Measurements from ENCODE around the gene SERTAD1.
"Not testable (repeated sequence)": the region's sequence is repeated elsewhere in the genome, so short reads cannot be mapped to it uniquely, and the experiment has no call there.

Gene SERTAD1, protein sequence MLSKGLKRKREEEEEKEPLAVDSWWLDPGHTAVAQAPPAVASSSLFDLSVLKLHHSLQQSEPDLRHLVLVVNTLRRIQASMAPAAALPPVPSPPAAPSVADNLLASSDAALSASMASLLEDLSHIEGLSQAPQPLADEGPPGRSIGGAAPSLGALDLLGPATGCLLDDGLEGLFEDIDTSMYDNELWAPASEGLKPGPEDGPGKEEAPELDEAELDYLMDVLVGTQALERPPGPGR

DNA sequence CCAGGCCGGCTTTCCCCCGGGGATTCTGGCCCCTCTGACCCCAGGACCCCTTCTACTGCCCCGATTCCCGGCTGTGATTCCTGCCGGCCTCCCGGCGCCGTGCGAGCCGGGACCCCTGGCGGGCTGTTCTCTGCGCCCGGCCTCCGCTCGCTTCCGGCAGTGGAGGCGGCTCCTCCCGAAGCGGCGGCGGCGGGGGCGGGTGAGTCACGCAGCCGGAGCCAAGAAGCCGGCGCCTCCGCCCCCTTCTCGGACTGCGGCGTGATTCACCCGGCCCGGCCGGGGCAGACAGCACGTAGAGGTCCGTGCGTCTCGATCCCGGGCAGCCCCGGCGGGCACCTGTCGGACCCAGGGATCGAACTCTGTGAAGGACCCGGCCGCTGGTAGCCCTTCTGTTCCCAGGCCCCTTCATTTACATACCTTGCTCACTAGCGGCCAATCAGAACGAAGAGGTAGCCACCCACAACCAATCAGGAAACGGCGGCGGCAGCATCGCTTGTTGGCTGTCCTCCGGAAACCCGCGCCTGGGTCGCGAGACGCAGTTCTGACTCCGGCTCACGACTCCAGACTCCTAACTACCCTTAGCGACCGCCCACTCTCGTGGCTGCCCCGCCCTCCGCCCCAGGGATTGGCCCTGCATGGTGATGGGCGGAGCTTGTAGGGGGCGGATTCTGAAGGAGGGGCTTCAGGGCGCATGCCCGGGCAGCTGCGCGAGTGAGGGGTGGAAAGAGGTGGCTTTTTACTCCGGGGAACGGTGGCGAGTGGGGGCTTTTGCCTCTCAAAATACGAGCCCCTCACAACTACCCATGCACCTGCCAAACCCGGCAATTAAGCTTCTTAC is at the start of gene SERTAD1:
SERTAD1 (minus strand) TSS at position 543 of the 838 bp plus-strand sequence. CDS start 2,446 bp downstream, outside the sequence.
- DNase-seq: peak; percentile 100

DNA sequence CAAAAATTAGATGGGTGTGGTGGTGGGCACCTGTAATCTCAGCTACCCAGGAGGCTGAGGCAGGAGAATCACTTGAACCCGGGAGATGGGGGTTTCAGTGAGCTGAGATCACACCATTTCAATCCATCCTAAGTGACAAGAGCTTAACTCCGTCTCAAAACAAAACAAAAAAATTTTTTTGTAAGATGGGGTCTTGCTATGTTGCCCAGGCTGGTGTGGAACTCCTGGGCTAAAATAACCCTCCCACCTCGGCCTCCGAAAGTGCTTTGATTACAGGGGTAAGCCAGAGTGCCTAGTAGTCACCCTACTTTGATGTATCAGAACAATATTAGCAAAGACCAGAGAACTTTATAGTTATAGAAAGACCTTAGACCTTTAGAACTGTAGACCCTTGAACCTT is 48.9 kb upstream of the SERTAD1 start:
- DNase-seq: no peak

DNA sequence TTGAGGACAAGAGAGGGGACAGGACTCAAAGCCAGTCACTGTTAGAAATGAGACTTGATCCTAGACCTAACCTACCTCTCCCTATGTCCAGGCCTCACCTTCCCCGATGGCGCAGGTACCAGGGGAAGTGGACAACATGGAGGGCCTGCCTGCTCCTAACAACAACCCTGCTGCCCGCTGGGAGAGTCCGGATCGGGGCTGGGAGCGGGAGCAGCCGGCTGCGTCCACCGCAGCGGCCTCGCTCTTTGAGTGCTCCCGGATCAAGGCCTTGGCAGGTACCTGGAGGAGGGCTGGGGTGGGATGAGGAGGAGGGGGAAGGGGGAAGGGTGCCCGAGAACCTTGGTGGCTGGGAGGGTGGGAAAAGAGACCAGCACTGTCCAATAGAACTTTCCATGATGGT is 46.7 kb upstream of the SERTAD1 start:
- no peak for DNase-seq

DNA sequence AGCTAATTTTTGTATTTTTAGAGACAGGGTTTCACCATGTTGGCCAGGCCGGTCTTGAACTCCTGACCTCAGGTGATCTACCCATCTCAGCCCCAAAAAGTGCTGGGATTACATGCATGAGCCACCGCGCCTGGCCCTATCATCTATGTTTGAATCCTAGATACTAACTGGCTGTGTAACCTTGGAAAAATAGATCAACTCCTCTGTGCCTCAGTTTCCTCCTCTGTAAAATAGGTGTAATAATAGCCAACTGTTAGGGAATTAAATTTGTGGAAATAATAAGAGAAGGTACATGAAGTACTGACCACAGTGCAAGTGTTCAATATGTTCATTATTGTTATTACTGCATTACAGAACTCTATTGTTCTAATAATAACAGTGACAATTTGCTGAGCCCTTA is 45.3 kb upstream of the SERTAD1 start:
- no peak for DNase-seq

GRCh38 chr19:40469011-40469410 is 43.2 kb upstream of the SERTAD1 start:
- DNase-seq: no peak

- DNase-seq: no peak
These were observed 41.4 kb upstream of the SERTAD1 start, which contains the start of gene SPTBN4 for GRCh38 chr19:40466985-40467734. SPTBN4 (plus strand) TSS chr19:40467001; CDS start chr19:40472622, 5,621 bp downstream.

GRCh38 chr19:40466219-40466984 is 40.6 kb upstream of the SERTAD1 start:
- peak; percentile 36 for DNase-seq

DNA sequence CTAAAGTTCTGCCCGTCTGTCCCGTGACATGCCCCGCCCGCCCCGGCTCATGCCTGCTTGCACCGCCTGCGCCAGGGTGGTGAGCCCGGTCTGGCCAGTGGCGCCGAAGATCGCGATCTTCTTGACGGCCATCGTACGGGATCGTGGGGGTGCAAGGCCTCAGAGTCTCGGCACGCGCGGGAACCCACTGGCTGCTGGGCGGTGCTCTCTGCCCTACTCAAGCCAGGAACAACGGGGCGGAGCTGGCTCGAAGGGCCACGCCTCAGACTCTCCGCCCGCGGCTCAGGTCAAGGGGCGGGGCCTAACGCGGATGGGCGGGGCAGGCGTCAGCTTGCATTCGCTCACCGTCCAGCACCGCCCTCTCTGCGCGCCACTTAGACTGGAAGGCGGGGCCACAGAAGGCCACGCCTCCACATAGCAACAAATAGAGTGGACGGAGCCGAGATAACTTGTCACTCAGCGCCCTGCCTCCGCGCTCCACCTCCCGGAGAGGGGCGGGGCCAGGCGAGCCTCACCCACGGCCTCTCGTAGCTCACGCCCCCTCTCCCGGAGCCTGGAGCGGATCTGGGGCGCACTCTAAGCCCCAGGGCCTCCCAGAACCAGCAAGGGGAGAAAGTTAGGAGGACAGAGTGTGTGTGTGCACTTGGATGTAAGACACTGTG is 39.9 kb upstream of the SERTAD1 start, which contains the start of gene BLVRB:
BLVRB (minus strand) TSS at position 189 of the 662 bp plus-strand sequence; CDS start at position 132, 57 bp downstream.
- DNase-seq: peak; percentile 100

DNA sequence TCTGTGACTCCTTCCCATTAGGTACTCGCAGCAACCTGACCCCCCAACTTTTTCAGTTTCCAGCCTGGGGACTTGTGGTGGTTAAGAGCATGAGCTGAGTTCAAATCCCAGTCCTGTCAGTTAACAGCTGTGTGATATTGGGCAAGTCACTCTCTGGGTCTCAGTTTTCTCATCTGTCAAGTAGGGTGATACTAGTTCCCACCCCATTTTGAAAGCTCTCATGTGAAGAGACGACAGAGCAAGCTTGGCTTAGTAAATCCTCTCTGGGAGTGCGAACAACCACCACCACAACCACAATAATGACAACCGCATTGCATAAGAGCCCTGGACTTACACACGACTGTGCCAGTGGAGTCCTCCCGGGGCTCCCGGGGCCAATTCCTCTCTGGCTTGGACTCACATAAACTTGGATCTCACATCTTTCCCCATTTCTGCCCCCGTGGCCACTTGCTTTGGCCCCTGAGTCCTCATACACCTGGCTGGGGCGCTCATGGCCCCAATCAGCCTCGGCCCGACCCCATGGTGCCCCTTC is 39.3 kb upstream of the SERTAD1 start:
- DNase-seq: no peak

- DNase-seq: peak; percentile 82
These were observed 38.5 kb upstream of the SERTAD1 start for GRCh38 chr19:40464059-40465024.

GRCh38 chr19:40463587-40464037 is 37.8 kb upstream of the SERTAD1 start:
- not testable (repeated sequence) for DNase-seq

GRCh38 chr19:40461669-40462221 is 36.0 kb upstream of the SERTAD1 start:
- DNase-seq: no peak

DNA sequence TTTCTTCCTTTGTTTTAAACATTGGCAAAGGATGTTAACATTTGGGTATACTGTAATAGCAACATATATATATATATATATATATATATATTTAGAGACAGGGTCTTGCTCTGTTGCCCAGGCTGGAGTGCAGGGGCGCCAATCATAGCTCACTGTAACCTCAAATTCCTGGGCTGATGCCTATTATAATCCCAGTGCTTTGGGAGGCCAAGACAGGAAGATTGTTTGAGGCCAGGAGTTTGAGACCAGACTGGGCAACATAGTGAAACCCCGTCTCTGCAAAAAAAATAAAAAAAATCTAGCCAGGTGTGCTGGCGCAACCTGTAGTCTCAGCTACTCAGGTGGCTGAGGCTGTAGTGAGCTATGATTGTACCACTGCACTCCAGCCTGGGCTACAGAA is 34.4 kb upstream of the SERTAD1 start:
- no peak for DNase-seq

DNA sequence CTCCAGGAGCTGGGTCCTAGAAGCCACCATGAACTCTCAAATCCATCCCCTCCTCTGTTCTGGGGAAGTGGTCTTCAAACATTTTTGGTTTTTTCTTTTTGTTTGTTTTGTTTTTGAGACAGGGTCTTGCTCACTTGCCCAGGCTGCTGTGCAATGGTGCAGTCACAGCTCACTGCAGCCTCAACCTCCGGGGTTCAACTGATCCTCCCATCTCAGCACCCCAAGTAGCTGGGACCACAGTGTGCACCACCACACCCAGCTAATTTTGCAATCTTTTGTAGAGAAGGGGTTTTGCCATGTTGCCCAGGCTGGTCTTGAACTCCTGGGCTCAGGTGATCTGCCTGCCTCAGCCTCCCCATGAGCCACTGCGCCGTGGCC is 32.8 kb upstream of the SERTAD1 start:
- DNase-seq: no peak

DNA sequence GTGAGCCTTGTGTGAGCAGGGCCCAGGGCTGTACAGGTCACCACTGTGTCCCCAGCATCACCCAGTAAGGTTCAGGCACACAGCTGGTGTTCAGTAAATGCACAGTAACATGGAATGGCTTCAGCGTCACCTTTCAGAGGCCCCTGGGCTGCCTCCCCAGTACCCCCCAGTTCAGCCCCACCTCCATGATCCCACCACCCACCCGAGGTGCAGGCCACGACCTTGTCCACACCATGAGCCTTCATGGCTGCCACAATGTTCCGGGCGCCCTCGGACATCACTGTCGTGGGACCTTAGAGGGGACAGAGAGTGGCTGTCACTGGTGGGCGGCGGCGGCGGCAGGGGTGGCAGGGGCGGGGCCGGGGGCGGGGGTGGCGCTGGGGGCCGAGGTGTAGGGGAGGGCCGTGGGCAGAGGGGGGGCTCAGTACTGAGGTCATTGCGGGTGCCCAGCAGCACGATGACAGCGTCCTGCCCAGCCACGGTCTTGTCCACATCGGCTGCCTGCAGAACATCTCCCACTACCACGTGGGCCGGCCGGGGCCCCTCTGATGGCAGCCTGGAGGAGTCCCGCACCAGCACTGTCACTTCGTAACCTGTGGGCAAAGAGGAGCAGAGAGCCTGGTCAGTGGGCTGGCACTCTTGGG is 32.3 kb upstream of the SERTAD1 start:
- no peak for DNase-seq

DNA sequence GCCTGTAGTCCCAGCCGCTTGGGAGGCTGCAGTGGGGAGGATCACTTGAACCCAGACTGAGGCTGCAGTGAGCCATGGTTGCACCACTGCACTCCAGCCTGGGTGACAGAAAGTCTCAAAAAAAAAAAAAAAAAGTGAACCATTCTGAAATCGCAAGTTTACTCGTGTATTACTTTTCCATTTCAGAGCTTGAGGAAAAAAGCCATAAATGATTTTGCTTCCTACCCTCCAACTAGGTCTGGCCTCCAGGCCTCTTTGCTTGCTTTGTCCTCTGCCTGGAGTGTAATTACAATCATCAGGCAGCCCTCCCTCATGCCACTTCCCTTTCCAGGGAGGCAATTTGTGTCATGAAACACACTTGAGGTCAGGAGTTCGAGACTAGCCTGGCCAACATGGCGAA is 31.3 kb upstream of the SERTAD1 start:
- DNase-seq: no peak

GRCh38 chr19:40453943-40454342 is 28.2 kb upstream of the SERTAD1 start:
- not testable (repeated sequence) for DNase-seq

DNA sequence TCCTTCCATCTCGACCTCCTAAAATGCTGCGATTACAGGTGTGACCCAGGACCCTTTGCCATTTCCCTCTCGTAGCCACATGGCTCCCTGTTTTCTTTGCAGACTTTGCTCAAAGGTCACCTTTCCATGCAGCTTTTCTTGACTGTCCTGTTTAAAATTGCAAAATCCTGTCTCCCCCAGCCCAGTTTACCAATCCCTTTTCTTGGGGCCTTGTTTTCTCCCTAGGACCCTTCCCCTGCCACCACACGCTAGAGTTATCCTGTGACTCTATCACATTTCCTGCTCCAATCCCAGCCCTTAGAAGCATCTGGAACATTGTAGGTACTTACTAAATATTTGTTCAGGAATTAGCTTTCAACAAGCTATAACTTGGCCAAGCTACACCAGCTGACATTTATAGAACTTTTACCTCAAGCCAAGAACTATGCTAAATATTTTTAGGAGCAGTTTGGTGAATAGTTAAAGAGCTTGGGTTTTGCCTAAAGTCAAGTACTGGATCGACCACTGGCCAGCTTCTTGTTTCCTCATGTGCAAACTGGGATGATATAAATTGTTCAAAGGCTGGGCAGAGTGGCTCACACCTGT is 27.5 kb upstream of the SERTAD1 start:
- no peak for DNase-seq

DNA sequence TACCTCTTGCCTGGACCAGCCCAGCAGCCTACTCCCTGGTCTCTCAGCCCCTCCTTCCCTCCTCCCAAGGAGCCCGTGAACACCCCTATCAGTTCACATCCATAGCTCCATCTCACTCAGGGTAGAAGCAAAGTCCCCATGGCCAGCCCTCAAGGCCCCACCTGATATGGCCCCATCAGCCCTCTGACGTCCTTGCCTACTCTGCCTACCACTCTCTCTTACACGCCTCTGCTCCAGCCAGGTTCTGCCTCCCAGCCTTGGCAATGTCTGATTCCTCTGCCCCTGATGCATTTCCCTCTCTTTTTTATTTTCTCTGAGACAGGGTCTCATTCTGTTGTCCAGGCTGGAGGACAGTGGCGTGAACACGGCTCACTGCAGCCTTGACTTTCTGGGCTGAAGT is 26.2 kb upstream of the SERTAD1 start:
- no peak for DNase-seq

Measured in CD4-positive, alpha-beta T cell treated with Interleukin-6 for 4 hours (primary cell).